ENCODE results near the gene ANXA11.
"Not testable (repeated sequence)": the region's sequence is repeated elsewhere in the genome, so short reads cannot be mapped to it uniquely, and the experiment has no call there.

GRCh38 chr10:80133687-80134086 is 71.7 kb downstream of the ANXA11 start:
- not testable (repeated sequence) for TF ChIP-seq EZH2 (IDR thresholded peaks at IDR 0.05); POLR2AphosphoS5 (IDR thresholded peaks at IDR 0.05; ENCODE audit: borderline replicate concordance, low read depth, low read length); FOXP2 (optimal IDR thresholded peaks at IDR 0.05; ENCODE audit: control extremely low read depth, extremely low read length, insufficient read depth)

Data from SK-N-MC (cell line).